Spleen (tissue), 7 donors: Measurements from ENCODE around the gene RBPJL.

Experiments used
- CTCF ChIP-seq, 11 experiments: fragments of 200-600 bp in 7 of 11; fragments of 450-650 bp in 4 of 11; sonication (generic) in 4 of 11; IDR thresholded peaks in 8 of 11; conservative IDR thresholded peaks in 3 of 11; 1 replicate in 7 of 11; 2 replicates in 4 of 11; pipeline versions ENCODE4 v1.4.0 to v1.8.0; 2016 to 2021; ENCODE audit warnings: antibody characterized with exemption in 11 of 11, inconsistent platforms in 4 of 11, mild to moderate bottlenecking in 1 of 11
- POLR2AphosphoS5 ChIP-seq, 3 donors: sonication (generic); formaldehyde crosslinking; IDR thresholded peaks; one replicate each; pipeline ENCODE4 v1.5.1; 2017; ENCODE audit warnings: antibody characterized with exemption in 3 of 3
- donor health status: DM: no; HTN: no; CAD: no; lungs with moderate emphysema.
- donor health status: DM: no; HTN: no; CAD: no.
- donor health status: DM: no; HTN: no; CAD: no.

DNA sequence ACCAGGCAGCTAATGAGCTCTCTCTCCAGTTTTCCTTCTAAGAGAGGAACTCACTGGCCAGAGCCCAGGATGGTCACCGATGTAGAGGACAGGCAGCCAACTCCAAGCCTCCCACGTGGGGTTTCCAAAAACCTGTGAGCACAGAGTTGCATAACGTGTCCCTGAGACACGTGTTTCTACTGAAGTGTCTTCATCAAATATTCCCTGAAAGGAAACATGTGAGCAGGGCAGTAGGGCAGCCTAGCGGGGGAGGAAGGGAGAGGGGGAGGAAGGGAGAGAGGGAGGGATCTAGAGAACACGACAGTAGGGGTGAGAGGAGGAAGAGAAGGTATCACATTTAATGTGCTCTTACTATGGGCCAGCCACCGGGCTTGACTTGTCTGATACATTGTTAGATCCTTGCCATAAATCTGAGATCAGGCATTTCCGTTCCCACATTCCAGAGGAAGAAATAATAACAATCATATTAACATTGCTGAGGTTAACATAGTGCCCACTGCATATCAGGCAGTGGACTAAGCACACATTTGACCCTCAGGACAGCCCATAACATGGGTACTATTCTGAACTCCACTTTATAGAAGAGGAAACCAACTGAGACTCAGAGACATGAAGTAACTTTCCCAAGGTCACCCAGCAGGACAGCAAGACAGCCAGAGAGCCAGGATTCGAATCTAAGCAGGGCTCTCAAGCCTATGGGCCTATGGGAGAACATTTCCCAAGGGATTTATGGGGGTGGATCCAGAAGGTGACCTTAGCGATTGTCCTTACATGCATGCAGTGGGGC is 51.8 kb downstream of the RBPJL start:
- no peak for TF ChIP-seq CTCF (IDR thresholded peaks at IDR 0.05 in 8 of 11, conservative IDR thresholded peaks at IDR 0.05 in 3 of 11)
- peak in 2 of 3 donors; percentile 16 to 72 for TF ChIP-seq POLR2AphosphoS5 (IDR thresholded peaks at IDR 0.05)
